Activated CD4-positive, alpha-beta T cell treated with anti-CD3 and anti-CD28 coated beads, Interleukin-2, amount 50 U/mL, for 4 hours (primary cell): ENCODE measurements around the gene FXYD4.
"Not testable (repeated sequence)": the region's sequence is repeated elsewhere in the genome, so short reads cannot be mapped to it uniquely, and the experiment has no call there.

ENCODE experiments used
- DNase-seq, 2 experiments: peaks; one replicate each; pipeline ENCODE4 v3.0.0-alpha.2; 2020

Gene FXYD4

GRCh38 chr10:43376828-43377423, 5.5 kb downstream of the FXYD4 start:
- DNase-seq, result no peak

GRCh38 chr10:43377424-43377883, 6.0 kb downstream of the FXYD4 start:
- no peak for DNase-seq

- DNase-seq, result no peak
Measured at GRCh38 chr10:43380610-43381222, 9.3 kb downstream of the FXYD4 start.

GRCh38 chr10:43383204-43383971, 12.0 kb downstream of the FXYD4 start:
- DNase-seq, result no peak

GRCh38 chr10:43384252-43385221, 13.1 kb downstream of the FXYD4 start:
- DNase-seq, result no peak

- no peak for DNase-seq
Measured at GRCh38 chr10:43385412-43386004, 14.1 kb downstream of the FXYD4 start.

- no peak for DNase-seq
Measured at GRCh38 chr10:43386549-43386948, 15.1 kb downstream of the FXYD4 start.

GRCh38 chr10:43386981-43387677, 15.7 kb downstream of the FXYD4 start:
- DNase-seq, result no peak

GRCh38 chr10:43387678-43388032, 16.2 kb downstream of the FXYD4 start:
- DNase-seq, result no peak

GRCh38 chr10:43389867-43390266, 18.4 kb downstream of the FXYD4 start:
- DNase-seq, result no peak

- DNase-seq, result no peak
Measured at GRCh38 chr10:43390333-43390732, 18.9 kb downstream of the FXYD4 start.

- no peak for DNase-seq
Measured at GRCh38 chr10:43390759-43391158, 19.3 kb downstream of the FXYD4 start.

- no peak for DNase-seq
Measured at GRCh38 chr10:43391496-43391895, 20.1 kb downstream of the FXYD4 start.

- no peak for DNase-seq
Measured at GRCh38 chr10:43392748-43393147, 21.3 kb downstream of the FXYD4 start.

GRCh38 chr10:43393186-43393585, 21.8 kb downstream of the FXYD4 start:
- DNase-seq, result not testable (repeated sequence)

- no peak for DNase-seq
Measured at GRCh38 chr10:43393606-43394360, 22.3 kb downstream of the FXYD4 start.

GRCh38 chr10:43394868-43395267, 23.4 kb downstream of the FXYD4 start:
- DNase-seq, result no peak

GRCh38 chr10:43395571-43396060, 24.2 kb downstream of the FXYD4 start:
- no peak for DNase-seq

- DNase-seq, result peak; percentile 46 to 47
Measured at GRCh38 chr10:43396061-43396927, 24.9 kb downstream of the FXYD4 start.
